NCI-H774 (cell line): Measurements from ENCODE around the gene CLIP2.
"Not testable (repeated sequence)": the region's sequence is repeated elsewhere in the genome, so short reads cannot be mapped to it uniquely, and the experiment has no call there.

ENCODE experiments used
- DNase-seq: peaks from one replicate; lab custom pipeline; 2025; lab: John Stamatoyannopoulos, UW

Gene CLIP2

DNA sequence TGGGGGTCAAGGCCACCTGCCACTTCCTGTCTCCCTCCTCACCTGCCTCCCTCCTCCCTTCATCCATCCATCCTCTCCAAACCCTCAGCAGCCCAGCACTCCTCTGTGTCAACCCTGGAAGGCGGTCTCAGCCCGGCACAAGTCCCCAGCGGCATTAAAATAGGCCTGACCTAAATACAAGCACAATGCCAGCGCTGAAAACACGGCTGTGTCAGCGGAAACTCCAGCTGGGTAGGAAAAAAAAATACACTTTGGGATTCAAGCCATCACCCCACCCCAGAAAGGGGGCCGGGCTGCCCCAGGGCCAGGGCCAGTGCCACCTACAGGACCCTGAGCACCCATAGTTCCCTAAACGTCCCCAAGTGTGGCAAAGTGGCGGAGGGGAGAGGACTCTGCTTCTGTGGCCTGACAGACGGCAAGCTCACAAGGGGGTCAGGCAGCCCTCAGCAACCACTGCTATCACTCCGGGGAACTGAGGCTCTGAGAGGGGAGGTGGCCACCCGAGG, 141.8 kb downstream of the CLIP2 start:
- DNase-seq: no peak

DNA sequence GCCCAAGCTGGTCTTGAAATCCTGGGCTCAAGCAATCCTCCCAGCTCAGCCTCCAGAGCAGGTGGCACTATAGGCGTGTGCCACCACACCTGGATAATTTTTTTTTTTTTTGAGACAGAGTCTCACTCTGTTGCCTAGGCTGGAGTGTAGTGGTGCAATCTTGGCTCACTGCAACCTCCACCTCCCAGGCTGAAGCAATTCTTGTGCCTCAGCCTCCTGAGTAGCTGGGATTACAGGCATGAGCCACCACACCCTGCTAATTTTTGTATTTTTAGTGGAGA, 148.0 kb downstream of the CLIP2 start:
- DNase-seq: not testable (repeated sequence)

DNA sequence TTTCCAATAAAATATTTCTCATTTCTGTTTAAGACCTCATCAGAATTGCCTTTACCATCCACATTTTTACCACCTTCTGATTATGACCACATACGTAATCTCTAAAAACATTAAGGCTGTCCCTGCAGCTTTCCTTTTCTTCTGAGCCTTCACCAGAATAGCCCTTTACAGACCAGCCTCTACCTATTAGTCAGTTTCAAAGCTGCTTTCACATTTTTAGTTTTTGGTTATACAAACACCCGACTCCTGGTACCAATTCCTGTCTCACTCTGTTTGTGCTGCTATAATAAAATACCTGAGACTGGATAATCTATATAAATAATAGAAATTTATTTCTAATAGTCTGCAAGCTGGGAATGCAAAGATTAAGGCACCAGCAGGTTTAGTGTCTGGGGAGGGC, 149.1 kb downstream of the CLIP2 start:
- no peak for DNase-seq

DNA sequence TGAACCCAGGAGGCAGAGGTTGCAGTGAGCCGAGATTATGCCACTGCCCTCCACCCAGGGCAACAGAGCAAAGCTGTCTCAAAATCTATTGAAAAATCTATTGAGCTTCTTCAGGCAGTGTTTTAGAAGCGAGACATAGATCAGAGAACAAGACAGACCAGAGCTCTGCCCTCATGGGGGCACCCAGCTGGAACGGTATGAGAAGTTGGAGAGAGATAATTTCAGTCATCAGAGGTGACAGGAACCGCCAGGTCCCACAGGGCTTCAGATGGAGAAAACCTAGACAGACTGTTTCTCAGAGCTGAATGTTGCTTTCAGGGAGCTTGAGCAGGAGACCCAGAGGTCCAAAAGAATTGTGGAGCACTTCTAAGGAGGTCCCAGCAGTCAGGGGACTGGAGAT, 150.3 kb downstream of the CLIP2 start:
- no peak for DNase-seq

DNA sequence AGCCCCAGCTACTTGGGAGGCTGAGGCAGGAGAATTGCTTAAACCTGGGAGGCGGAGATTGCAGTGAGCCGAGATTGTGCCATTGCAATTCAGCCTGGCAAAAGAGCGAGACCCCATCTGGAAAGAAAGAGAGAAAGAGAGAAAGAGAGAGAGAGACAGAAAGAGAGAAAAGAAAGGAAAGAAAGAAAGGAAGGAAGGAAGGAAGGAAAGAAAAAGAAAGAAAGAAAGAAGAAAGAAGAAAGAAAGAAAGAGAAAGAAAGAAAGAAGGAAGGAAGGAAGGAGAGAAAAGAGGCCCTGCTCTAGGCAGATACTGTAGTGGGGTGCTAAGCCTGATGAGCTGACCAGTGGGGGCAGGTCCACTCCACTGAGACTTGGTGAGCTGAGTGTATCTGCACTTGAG, 150.9 kb downstream of the CLIP2 start:
- not testable (repeated sequence) for DNase-seq

DNA sequence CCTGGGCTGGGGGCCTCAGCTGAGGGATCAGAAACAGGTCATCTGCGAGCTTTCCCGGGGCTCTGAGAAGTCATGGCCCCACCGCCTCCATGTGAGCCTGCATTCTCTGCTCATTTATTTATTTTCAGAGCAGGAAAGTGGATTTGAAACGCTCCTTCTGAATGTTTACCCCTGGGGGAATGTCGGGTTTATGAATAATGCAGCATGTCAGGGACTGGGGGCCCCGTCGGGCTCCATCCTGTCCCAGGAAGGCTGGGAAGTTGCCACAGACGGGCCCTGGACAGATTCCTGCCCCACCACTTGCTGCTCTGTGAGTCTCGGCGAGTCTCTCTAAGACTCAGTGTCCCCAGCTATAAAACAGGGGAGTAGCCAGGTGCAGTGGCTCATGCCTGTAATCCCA, 152.6 kb downstream of the CLIP2 start:
- no peak for DNase-seq

DNA sequence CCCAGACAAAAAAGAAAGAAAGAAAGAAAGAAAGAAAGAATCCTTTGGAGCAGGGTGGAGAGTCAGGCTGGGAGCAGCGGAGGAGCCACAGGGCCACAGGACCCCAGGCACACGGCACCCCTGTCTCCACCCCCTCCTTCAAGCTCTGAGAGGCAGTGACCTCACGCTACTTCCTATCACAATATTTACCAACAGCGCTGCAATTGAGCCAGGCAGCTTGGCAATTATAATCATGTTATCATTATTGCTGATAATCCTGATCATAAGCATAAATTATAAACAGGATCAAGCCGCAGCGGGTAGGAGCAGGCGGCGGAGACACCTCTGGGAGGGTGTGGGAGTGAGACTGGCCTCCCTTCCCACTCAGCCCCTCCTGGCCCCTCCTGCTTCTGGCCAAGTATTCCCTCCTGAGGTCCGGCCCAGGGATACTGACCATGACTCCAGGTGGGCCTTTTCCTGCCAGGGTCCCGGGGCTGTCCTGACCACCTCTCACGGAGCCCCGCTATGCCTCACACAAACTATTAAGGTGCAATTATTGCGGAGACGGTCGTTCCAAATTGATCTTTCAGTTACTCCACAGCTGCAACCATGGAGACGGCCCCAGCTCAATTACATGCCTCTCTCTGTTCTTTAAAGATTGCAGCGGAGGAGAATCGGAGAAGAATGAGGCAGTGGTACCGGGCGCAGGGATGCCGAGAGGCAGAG, 154.5 kb downstream of the CLIP2 start:
- DNase-seq: no peak

DNA sequence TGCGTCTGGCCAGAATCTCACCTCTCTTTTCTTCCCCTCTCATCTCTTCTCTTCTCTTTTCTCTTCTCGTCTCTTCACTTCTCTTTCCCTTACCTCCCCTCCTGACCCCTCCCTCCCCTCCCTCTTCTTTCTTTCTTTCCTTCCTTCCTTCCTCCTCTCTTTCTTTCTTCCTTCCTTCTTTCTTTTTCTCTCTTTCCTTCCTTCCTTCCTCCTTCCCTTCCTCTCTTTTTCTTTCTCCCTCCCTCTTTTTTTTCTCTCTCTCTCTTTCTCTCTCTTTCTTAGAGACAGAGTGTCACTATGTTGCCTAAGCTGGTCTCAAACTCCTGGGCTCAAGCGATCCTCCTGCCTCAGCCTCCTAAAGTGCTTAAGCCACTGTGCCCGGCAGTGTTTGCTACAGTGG, 159.9 kb downstream of the CLIP2 start:
- no peak for DNase-seq

DNA sequence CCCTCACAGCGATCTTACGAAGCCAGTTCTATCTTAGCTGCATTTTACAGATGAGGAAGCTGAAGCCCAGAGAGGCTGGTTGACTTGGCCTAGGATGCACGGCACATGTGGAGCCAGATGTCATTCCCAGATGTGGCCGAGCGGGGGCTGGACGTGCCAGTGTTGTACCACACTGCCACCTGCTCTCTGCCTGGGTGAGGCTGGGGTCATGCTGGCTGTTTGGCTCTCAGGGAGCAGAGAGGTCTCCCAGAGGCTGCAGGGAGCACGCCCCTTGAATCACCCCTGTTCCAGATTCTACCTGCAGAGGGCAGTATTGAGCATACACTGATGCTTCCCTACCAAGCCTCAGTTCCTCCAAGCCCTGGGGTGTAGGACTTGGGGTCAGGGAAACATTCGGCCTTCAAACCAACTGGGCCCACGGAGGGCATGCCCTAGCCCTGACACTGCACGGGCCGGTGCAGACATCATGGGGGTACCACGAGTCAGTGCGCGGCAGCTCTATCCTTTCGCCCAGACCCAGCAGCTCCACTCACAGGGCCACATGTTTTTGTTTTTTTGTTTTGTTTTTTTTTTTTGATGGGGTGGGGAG, 160.7 kb downstream of the CLIP2 start:
- DNase-seq: peak; percentile 31

DNA sequence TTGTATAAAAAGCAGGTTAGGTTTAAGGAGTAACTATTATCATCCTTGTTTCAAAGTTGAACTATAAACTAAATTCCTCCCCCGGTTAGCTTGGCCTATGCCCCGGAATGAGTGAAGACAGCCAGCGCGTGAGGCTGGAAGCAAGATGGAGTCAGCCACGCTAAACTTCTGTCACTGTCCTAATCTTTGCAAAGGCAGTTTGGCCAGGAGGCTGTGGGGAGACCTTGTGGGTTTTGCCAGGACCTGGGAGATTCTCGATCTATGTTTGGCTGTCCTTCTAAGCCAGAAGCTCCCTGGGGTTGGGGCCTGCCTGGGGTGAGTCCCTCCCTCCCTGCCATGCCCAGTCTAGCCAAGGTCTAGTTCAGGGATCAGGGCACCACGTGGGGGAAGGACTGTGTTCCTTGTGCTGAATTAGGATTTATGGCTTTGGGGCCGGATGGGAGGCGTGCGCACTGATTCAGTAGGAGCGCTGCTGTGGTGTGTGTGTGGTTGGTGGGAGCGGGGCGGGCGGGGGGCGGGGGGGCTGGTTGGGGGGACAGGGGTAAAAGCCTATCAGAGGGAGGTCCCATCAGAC, 163.6 kb downstream of the CLIP2 start:
- no peak for DNase-seq

DNA sequence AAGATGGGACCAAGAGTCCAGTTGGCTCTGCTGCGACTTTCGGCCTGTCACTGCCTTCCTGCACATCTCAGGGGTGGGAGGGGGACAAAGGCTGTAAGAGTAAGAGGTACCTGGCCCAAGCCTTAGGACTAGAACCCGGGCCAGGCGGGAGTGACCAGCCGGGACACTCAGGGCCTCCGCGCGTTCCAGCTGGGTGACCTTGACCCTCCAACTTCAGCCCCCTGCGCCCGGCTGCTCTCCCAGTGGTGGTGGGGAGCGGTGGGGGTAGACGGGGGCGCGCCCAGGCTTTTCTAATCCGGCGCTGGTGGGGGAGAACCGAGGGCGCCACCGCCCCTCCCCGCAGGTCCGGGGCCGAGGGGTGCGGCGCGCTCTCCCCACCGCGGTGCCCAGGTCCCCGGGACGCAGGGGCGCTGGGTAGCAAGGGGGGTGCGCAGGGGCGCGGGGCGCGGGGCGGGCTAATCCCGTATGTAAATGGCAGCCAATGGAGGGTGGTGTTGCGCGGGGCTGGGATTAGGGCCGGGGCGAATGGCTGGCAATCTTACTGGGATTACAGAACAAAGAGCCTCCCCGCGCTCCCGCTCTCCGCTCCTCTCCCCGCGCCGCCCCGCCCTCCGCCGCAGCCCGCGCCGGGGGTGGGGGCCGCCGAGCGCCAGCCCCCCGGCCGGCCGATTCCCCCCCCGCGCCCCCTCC, 164.3 kb downstream of the CLIP2 start, which contains the start of gene GTF2IRD1:
TSS of gene GTF2IRD1 (plus strand) at position 585 of the 690 bp plus-strand sequence. CDS start 54,175 bp downstream, outside the sequence.
- peak; percentile 66 for DNase-seq

DNA sequence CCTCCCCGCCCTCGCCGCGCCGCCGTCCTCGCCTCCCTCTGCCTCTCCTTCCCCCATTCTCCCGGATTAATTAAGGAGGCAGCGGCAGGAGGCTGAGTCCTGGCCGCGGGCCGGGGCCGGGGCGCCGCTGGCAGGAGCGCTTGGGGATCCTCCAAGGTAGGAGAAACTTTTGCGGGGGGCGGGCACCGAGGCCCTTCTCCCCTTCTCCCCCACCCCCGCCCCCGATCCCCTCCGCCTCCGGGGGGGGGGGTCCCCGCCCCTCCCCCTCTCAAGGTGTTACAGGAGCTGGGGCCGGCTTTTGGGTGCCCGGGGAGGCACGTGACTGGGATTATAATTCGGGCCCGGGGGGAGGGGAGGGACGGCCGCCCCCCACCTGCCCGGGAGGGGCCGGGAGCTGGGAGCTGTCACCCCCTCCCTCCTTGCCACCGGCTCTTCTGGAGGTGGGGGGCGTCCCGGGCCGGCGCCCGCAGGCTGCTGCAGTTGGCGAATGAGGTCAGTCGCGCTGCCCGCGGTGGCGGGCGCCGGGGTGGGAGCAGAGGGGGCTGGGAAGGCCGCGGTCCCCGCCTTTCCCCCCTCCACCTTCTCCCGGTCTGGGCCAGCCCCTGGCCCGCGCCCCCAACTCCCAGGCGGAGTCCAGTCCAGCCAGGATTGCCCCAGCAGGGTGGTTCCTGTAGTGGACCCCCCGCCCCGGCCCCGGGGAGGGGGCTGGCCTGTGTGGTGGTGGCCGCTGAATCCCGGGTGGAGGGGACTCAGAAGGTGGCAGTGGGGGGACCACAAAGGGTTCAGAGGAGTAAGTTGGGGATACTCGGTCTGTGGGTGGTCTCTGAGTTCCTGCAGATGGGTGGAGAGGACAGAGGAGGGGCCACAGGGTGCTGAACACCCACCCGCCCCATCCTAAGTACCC, 165.1 kb downstream of the CLIP2 start:
- no peak for DNase-seq

DNA sequence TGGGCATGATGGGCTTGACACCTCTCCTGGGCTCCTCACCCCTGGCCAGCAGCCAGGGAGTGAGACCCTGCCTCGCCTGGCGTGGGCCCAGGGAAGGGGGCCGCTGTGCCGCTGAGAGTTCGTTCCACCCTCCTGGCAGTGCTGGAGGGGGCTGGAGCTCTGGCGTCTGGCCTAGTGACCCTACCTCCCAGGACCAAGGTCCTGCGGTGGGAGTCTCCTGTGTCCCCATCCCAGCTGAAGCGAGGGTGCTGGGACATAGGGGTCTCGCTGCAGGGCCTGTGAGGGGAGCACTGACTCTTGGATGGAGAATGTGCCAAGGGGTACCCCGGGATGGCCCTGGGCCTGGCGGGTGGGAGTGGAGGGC, 165.7 kb downstream of the CLIP2 start:
- DNase-seq: no peak

DNA sequence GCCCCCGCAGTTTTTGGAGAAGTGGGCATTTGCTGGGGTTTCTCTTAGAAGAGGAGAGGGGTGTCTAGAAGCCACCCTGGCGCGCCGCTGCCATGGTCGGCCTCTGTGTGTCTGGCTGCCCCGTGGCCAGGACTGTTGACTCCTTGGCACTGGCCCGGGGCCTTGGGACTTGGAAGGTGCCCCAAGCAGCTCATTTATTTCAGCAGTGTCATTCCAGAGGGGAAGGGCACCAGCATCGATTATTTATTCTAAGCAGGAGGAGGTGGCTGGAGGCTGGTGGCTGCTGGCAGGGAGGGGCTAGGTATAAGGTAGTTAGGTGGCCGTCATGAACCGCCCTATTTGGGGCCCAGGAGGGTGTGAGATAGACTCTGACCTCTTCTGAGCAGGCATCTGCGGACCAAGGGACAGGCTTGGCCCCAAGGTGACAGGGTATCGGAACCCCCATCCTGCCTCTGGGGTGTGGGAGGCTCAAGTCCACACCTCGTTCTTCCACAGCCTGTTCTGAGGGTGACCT, 166.1 kb downstream of the CLIP2 start:
- no peak for DNase-seq
